ENCODE results near the gene LGR5. TPM values are rescaled to one million over a fixed set of nuclear protein-coding genes. Genes with fewer than 3 reads are reported as not detected.

LGR5 gene
- total and polyA plus RNA-seq, 2 of the 13 experiments (the other 11 are each of a cell fraction or from before 2014, with no cell fraction given), result 37.0 to 121 TPM

DNA sequence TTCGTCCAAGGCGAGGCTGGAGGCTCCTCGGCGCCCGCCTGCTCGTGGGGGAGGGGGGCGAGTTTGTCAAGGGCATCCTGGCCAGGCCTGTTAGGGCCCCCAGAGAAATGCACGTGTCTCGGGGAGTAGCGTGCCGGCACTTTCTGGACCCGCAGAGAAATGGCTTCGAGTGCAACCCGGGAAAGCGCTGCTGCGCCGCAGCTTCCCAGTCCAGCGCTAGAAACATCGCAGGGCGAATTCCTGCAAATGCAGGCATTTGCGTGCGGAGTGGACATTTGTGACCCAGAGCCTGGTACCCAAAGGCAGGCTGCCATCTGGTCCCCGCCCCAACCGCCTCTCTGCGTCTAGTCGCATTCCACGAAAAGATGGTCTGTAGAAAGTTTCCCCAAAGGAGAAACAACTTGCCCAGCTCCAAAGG, 756 bp downstream of the LGR5 start (continued):
- TF ChIP-seq CSRNP1 (CRISPR knock-in tag; IDR thresholded peaks at IDR 0.05) (0 out of 2 replicates have a peak, but pooled peaks have one; percentile 5), ZNF570 (CRISPR knock-in tag; IDR thresholded peaks at IDR 0.05; ENCODE audit: borderline replicate concordance) (no peak), FIP1L1 (IDR thresholded peaks at IDR 0.05; ENCODE audit: borderline replicate concordance, insufficient read depth, low read depth, low read length) (no peak), MAX (IDR thresholded peaks at IDR 0.05) (peak; percentile 24), ZFP91 (CRISPR knock-in tag; IDR thresholded peaks at IDR 0.05; ENCODE audit: borderline replicate concordance) (peak; percentile 7; the same call in 1 of the 2 replicates), SNAPC2 (CRISPR knock-in tag; IDR thresholded peaks at IDR 0.05) (peak; percentile 10; the same call in 1 of the 2 replicates), ZKSCAN8 (CRISPR knock-in tag; IDR thresholded peaks at IDR 0.05; ENCODE audit: borderline replicate concordance) (no peak), NR2C2 (CRISPR knock-in tag; IDR thresholded peaks at IDR 0.05; ENCODE audit: borderline replicate concordance) (no peak), ISX (CRISPR knock-in tag; conservative IDR thresholded peaks at IDR 0.05) (no peak), ZNF124 (CRISPR knock-in tag; IDR thresholded peaks at IDR 0.05) (no peak), ZBTB38 (CRISPR knock-in tag; IDR thresholded peaks at IDR 0.05) (0 out of 2 replicates have a peak, but pooled peaks have one; percentile 0), ZNF83 (CRISPR knock-in tag; IDR thresholded peaks at IDR 0.05; ENCODE audit: borderline replicate concordance) (0 out of 2 replicates have a peak, but pooled peaks have one; percentile 67), AHR (CRISPR knock-in tag; IDR thresholded peaks at IDR 0.05) (no peak), ZSCAN30 (CRISPR knock-in tag; IDR thresholded peaks at IDR 0.05) (peak; percentile 20; the same call in 1 of the 2 replicates)
- TF ChIP-seq, protein P1, sequence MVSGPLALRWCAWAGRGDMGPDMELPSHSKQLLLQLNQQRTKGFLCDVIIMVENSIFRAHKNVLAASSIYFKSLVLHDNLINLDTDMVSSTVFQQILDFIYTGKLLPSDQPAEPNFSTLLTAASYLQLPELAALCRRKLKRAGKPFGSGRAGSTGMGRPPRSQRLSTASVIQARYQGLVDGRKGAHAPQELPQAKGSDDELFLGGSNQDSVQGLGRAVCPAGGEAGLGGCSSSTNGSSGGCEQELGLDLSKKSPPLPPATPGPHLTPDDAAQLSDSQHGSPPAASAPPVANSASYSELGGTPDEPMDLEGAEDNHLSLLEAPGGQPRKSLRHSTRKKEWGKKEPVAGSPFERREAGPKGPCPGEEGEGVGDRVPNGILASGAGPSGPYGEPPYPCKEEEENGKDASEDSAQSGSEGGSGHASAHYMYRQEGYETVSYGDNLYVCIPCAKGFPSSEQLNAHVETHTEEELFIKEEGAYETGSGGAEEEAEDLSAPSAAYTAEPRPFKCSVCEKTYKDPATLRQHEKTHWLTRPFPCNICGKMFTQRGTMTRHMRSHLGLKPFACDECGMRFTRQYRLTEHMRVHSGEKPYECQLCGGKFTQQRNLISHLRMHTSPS (CRISPR knock-in tag; IDR thresholded peaks at IDR 0.05; ENCODE audit: low read depth), result no peak; the same call in 1 of the 2 replicates
- TF ChIP-seq, protein P2, sequence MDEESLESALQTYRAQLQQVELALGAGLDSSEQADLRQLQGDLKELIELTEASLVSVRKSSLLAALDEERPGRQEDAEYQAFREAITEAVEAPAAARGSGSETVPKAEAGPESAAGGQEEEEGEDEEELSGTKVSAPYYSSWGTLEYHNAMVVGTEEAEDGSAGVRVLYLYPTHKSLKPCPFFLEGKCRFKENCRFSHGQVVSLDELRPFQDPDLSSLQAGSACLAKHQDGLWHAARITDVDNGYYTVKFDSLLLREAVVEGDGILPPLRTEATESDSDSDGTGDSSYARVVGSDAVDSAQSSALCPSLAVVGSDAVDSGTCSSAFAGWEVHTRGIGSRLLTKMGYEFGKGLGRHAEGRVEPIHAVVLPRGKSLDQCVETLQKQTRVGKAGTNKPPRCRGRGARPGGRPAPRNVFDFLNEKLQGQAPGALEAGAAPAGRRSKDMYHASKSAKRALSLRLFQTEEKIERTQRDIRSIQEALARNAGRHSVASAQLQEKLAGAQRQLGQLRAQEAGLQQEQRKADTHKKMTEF (CRISPR knock-in tag; IDR thresholded peaks at IDR 0.05), result no peak
- TF ChIP-seq, protein P3, sequence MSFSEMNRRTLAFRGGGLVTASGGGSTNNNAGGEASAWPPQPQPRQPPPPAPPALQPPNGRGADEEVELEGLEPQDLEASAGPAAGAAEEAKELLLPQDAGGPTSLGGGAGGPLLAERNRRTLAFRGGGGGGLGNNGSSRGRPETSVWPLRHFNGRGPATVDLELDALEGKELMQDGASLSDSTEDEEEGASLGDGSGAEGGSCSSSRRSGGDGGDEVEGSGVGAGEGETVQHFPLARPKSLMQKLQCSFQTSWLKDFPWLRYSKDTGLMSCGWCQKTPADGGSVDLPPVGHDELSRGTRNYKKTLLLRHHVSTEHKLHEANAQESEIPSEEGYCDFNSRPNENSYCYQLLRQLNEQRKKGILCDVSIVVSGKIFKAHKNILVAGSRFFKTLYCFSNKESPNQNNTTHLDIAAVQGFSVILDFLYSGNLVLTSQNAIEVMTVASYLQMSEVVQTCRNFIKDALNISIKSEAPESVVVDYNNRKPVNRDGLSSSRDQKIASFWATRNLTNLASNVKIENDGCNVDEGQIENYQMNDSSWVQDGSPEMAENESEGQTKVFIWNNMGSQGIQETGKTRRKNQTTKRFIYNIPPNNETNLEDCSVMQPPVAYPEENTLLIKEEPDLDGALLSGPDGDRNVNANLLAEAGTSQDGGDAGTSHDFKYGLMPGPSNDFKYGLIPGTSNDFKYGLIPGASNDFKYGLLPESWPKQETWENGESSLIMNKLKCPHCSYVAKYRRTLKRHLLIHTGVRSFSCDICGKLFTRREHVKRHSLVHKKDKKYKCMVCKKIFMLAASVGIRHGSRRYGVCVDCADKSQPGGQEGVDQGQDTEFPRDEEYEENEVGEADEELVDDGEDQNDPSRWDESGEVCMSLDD (CRISPR knock-in tag; IDR thresholded peaks at IDR 0.05; ENCODE audit: borderline replicate concordance), result no peak
